ENCODE measurements around the gene PCDHGA3. TPM values are rescaled to one million over a fixed set of nuclear protein-coding genes. Genes with fewer than 3 reads are reported as not detected.
A peak's percentile ranks its signal among the peaks of the same experiment; 100 is the strongest.
"Not testable (repeated sequence)": the region's sequence is repeated elsewhere in the genome, so short reads cannot be mapped to it uniquely, and the experiment has no call there.

PCDHGA3 gene
- total RNA-seq, 2 donors from 2014 or later, result 1.3 to 18.2 TPM

DNA sequence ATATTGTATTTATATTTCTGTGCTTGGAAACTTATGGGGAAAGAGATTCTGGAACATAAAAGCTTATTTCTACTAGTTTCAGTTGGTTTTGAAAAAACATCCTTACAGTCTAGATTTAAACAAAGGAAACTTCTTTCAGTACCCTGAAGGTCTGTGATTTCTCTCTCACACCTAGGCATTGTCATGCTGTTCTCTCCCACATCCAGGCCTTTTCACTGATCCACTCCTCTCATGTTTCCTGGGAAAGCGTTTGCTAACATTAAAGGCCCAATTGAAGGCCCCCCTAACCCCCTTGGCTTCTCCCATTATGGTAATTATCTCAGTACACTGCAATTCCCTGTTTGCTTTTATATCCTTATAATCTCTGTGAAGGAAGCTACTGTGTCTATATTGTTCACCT is 856 bp upstream of the PCDHGA3 start:
- H3K4me3 ChIP-seq, result no peak overlapping the region
- intact Hi-C loops (cut with DNase I), result no loop called here
- no peaks in the 10 kb centered on the region for H3K4me1 ChIP-seq (replicated peaks)
- 5% methylated on average over 1 of the region's 1 CpG for WGBS
- DNase-seq (ENCODE audit: low spot score), result no peak
- TF ChIP-seq, protein P1, sequence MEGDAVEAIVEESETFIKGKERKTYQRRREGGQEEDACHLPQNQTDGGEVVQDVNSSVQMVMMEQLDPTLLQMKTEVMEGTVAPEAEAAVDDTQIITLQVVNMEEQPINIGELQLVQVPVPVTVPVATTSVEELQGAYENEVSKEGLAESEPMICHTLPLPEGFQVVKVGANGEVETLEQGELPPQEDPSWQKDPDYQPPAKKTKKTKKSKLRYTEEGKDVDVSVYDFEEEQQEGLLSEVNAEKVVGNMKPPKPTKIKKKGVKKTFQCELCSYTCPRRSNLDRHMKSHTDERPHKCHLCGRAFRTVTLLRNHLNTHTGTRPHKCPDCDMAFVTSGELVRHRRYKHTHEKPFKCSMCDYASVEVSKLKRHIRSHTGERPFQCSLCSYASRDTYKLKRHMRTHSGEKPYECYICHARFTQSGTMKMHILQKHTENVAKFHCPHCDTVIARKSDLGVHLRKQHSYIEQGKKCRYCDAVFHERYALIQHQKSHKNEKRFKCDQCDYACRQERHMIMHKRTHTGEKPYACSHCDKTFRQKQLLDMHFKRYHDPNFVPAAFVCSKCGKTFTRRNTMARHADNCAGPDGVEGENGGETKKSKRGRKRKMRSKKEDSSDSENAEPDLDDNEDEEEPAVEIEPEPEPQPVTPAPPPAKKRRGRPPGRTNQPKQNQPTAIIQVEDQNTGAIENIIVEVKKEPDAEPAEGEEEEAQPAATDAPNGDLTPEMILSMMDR (IDR thresholded peaks at IDR 0.05), result no peak
- TF ChIP-seq POLR2A (IDR thresholded peaks at IDR 0.05) (no peak), POLR2AphosphoS5 (IDR thresholded peaks at IDR 0.05) (no peak)
- no peaks in the 10 kb centered on the region for H3K9me3 ChIP-seq
- no peak overlapping the region for H3K27ac ChIP-seq
- no peaks in the 10 kb centered on the region for H3K27me3 ChIP-seq (replicated peaks; ENCODE audit: insufficient read depth)
- no peaks in the 10 kb centered on the region for H3K36me3 ChIP-seq

DNA sequence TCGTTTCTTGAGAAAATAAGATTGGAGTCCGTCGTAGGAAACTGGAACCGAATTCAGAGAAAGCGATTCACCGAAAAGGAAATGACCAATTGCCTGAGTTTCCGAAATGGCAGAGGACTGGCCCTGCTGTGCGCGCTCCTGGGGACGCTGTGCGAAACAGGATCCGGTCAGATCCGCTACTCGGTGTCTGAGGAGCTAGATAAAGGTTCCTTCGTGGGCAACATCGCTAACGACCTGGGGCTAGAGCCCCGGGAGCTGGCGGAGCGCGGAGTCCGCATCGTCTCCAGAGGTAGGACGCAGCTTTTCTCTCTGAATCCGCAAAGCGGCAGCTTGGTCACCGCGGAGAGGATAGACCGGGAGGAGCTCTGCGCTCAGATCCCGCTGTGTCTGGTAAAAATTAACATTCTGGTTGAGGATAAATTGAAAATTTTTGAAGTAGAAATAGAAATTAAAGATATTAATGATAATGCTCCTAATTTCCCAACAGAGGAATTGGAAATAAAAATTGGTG is 379 bp downstream of the PCDHGA3 start:
- H3K4me3 ChIP-seq, result no peak overlapping the region
- no peaks in the 10 kb centered on the region for H3K27me3 ChIP-seq (replicated peaks; ENCODE audit: insufficient read depth)

DNA sequence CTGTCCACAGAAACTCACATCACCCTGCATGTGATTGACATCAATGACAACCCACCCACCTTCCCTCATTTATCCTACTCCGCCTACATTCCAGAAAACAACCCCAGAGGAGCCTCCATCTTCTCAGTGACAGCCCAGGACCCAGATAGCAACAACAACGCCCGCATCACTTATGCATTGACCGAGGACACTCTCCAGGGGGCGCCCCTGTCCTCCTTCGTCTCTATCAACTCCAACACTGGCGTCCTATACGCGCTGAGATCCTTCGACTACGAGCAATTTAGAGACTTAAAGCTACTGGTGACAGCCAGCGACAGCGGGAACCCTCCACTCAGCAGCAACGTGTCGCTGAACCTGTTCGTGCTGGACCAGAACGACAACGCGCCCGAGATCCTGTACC is 1.7 kb downstream of the PCDHGA3 start:
- Histone ChIP-seq H3K36me3 (no peaks in the 10 kb centered on the region), H3K27ac (no peak overlapping the region), H3K9me3 (no peaks in the 10 kb centered on the region), H3K27me3 (replicated peaks; ENCODE audit: insufficient read depth) (peaks cover 3% of the 10 kb centered on the region), H3K4me1 (replicated peaks) (no peaks in the 10 kb centered on the region), H3K4me3 (no peak overlapping the region)
- DNase-seq (ENCODE audit: low spot score), result no peak
- WGBS, result 25% methylated on average over 20 of the region's 20 CpGs
- TF ChIP-seq POLR2AphosphoS5 (IDR thresholded peaks at IDR 0.05) (no peak), POLR2A (IDR thresholded peaks at IDR 0.05) (no peak)
- intact Hi-C loops (cut with DNase I), result no loop called here

More for the DNA sequence above, 379 bp downstream of the PCDHGA3 start:
- Histone ChIP-seq H3K4me1 (replicated peaks) (no peaks in the 10 kb centered on the region), H3K9me3 (no peaks in the 10 kb centered on the region), H3K27ac (no peak overlapping the region), H3K36me3 (no peaks in the 10 kb centered on the region)
- TF ChIP-seq, protein P1 (IDR thresholded peaks at IDR 0.05), result no peak
- TF ChIP-seq POLR2AphosphoS5 (IDR thresholded peaks at IDR 0.05), result no peak
- TF ChIP-seq POLR2A (IDR thresholded peaks at IDR 0.05), result no peak
- intact Hi-C loops (cut with DNase I), result no loop called here
- no peak for DNase-seq (ENCODE audit: low spot score)
- 24% methylated on average over 31 of the region's 31 CpGs for WGBS

- H3K4me3 ChIP-seq; H3K27ac ChIP-seq; H3K4me1 ChIP-seq (replicated peaks); DNase-seq (ENCODE audit: low spot score); intact Hi-C loops (cut with DNase I); H3K9me3 ChIP-seq; H3K36me3 ChIP-seq; H3K27me3 ChIP-seq (replicated peaks; ENCODE audit: insufficient read depth): not testable (repeated sequence)
- WGBS, result 31% methylated on average over 29 of the region's 35 CpGs
Measured at GRCh38 chr5:141346017-141346416, 2.4 kb downstream of the PCDHGA3 start.

DNA sequence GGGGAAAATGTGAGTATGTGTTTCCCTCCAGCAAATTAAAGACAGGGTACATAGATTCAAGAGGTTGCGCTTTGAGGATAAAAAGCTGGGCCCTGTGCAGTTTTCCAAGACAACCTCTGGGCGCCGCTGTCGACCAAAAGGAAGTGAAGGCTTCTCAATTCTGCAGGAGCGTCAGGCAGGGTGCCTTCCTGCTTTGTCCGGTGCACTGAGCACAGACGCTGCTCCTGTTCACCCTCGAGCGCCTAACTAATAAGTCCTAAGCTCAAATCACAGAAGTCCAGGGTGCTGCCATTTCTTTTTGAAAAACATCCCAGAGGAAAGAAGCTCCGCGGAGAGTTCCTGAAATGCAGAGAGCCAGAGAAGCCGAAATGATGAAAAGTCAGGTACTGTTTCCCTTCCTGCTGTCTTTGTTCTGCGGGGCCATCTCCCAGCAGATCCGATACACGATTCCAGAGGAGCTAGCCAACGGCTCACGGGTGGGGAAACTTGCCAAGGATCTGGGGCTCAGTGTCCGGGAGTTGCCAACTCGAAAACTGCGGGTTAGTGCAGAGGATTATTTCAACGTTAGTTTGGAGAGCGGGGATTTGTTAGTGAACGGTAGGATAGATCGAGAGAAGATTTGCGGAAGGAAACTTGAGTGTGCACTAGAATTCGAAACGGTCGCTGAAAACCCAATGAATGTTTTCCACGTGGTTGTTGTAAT is 6.4 kb downstream of the PCDHGA3 start, which contains the start of gene PCDHGB1:
TSS of gene PCDHGB1 (plus strand) at position 183 of the 703 bp plus-strand sequence. CDS start at position 345, 162 bp downstream.
- no peaks in the 10 kb centered on the region for H3K36me3 ChIP-seq
- H3K27ac ChIP-seq, result no peak within 1 kb of the TSS
- DNase-seq (ENCODE audit: low spot score), result no peak
- H3K4me1 ChIP-seq (replicated peaks), result no peaks in the 10 kb centered on the region
- TF ChIP-seq, protein P1 (IDR thresholded peaks at IDR 0.05), result peak in 2 of 4 experiments; percentile 16 to 29
- no peak for TF ChIP-seq POLR2A (IDR thresholded peaks at IDR 0.05)
- 20% methylated on average over 29 of the region's 29 CpGs for WGBS
- intact Hi-C loops (cut with DNase I), result no loop called here
- H3K27me3 ChIP-seq (replicated peaks; ENCODE audit: insufficient read depth), result peaks cover 3% of the 10 kb centered on the region
- H3K4me3 ChIP-seq, result peak within 1 kb of the TSS in 1 of 2 donors; percentile 2
- no peaks in the 10 kb centered on the region for H3K9me3 ChIP-seq

DNA sequence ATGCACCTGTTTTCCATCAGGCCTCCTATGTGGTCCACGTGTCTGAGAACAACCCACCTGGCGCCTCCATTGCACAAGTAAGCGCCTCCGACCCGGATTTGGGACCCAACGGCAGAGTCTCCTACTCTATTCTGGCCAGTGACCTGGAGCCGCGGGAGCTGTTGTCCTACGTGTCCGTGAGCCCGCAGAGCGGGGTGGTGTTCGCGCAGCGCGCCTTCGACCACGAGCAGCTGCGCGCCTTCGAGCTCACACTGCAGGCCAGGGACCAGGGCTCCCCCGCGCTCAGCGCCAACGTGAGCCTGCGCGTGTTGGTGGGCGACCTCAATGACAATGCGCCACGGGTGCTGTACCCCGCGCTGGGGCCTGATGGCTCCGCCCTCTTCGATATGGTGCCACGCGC is 8.0 kb downstream of the PCDHGA3 start:
- Histone ChIP-seq H3K36me3 (no peaks in the 10 kb centered on the region), H3K9me3 (no peaks in the 10 kb centered on the region)

More for the DNA sequence above, 8.0 kb downstream of the PCDHGA3 start:
- H3K27me3 ChIP-seq (replicated peaks; ENCODE audit: insufficient read depth), result peaks cover 3% of the 10 kb centered on the region
- no peak overlapping the region for H3K27ac ChIP-seq
- DNase-seq (ENCODE audit: low spot score), result no peak
- no peaks in the 10 kb centered on the region for H3K4me1 ChIP-seq (replicated peaks)
- 26% methylated on average over 22 of the region's 36 CpGs for WGBS
- H3K4me3 ChIP-seq, result no peak overlapping the region
- TF ChIP-seq POLR2AphosphoS5 (IDR thresholded peaks at IDR 0.05) (no peak), POLR2A (IDR thresholded peaks at IDR 0.05) (no peak)
- TF ChIP-seq, protein P1 (IDR thresholded peaks at IDR 0.05), result no peak
- intact Hi-C loops (cut with DNase I), result no loop called here

Measured in prostate gland (tissue), 2 donors.